Neural cell (in vitro differentiated cells): ENCODE results near the gene CDK8. TPM values are rescaled to one million over a fixed set of nuclear protein-coding genes. Genes with fewer than 3 reads are reported as not detected.

ENCODE experiments used
- H2AFZ ChIP-seq: fragments of 200-600, 300-800 bp; sonication (generic), shearing (Covaris generic); 2 replicates; pipeline ENCODE4 v1.6.0; 2014; ENCODE audit warnings: low read depth, mild to moderate bottlenecking, antibody characterized with exemption, low read length, moderate library complexity
- H3F3A ChIP-seq: fragments of 200-600 bp; shearing (Covaris generic); 2 replicates; pipeline ENCODE4 v1.6.1; 2016; ENCODE audit warnings: mild to moderate bottlenecking, moderate library complexity, mixed read lengths, antibody characterized with exemption, low read length; ENCODE audit not compliant: insufficient read depth, poor library complexity, severe bottlenecking
- H3K27ac ChIP-seq: fragments of 200-600, 300-800 bp; sonication (generic), shearing (Covaris generic); 2 replicates; pipeline ENCODE4 v1.5.1; 2014; ENCODE audit warnings: mild to moderate bottlenecking, low read length, moderate library complexity
- H3K27me3 ChIP-seq: fragments of 300-800, 200-600 bp; sonication (generic), shearing (Covaris generic); 2 replicates; pipeline ENCODE4 v1.6.0; 2014; ENCODE audit warnings: mild to moderate bottlenecking, low read depth, low read length, moderate library complexity; ENCODE audit not compliant: insufficient read depth
- H3K36me3 ChIP-seq: fragments of 300-800, 200-600 bp; sonication (generic), shearing (Covaris generic); 2 replicates; pipeline ENCODE4 v1.5.1; 2014; ENCODE audit warnings: mild to moderate bottlenecking, antibody characterized with exemption, low read length, moderate library complexity; ENCODE audit not compliant: insufficient read depth
- H3K4me2 ChIP-seq: fragments of 300-800, 200-600 bp; sonication (generic), shearing (Covaris generic); 2 replicates; pipeline ENCODE4 v1.6.0; 2014; ENCODE audit warnings: mild to moderate bottlenecking, low read length
- H3K4me3 ChIP-seq: fragments of 300-800, 200-600 bp; sonication (generic), shearing (Covaris generic); 2 replicates; pipeline ENCODE4 v1.5.1; 2014; ENCODE audit warnings: mild to moderate bottlenecking, low read length, moderate library complexity
- H3K79me2 ChIP-seq: fragments of 200-600 bp; shearing (Covaris generic); replicated peaks from 2 replicates; pipeline ENCODE4 v1.6.0; 2014; ENCODE audit warnings: mild to moderate bottlenecking, low read length, moderate library complexity; ENCODE audit not compliant: insufficient read depth
- H3K9ac ChIP-seq: fragments of 300-800, 200-600 bp; sonication (generic), shearing (Covaris generic); 2 replicates; pipeline ENCODE4 v1.6.1; 2016; ENCODE audit warnings: mild to moderate bottlenecking, low read length, mixed read lengths
- H3K9me2 ChIP-seq: fragments of 200-600 bp; shearing (Covaris generic); 2 replicates; pipeline ENCODE4 v1.6.1; 2016; ENCODE audit warnings: mild to moderate bottlenecking, low read length, mixed read lengths; ENCODE audit not compliant: insufficient read depth
- H3K9me3 ChIP-seq: fragments of 200-600, 300-800 bp; sonication (generic), shearing (Covaris generic); 2 replicates; pipeline ENCODE4 v1.6.1; 2016; ENCODE audit warnings: mild to moderate bottlenecking, mixed run types, low read length, moderate library complexity, mixed read lengths
- H4K20me1 ChIP-seq: fragments of 200-600 bp; shearing (Covaris generic); 2 replicates; pipeline ENCODE4 v1.6.1; 2016; ENCODE audit warnings: mild to moderate bottlenecking, mixed run types; ENCODE audit not compliant: insufficient read depth
- EP300 ChIP-seq: fragments of 450-650 bp; conservative IDR thresholded peaks from 2 replicates; pipeline ENCODE4 v1.6.1; 2014; ENCODE audit warnings: antibody characterized with exemption, mild to moderate bottlenecking, moderate library complexity; ENCODE audit not compliant: poor library complexity, severe bottlenecking
- EZH2 ChIP-seq: fragments of 200-600, 300-800 bp; shearing (Covaris generic), sonication (generic); IDR thresholded peaks from 2 replicates; pipeline ENCODE4 v1.6.1; 2014; ENCODE audit warnings: antibody characterized with exemption, low read length, borderline replicate concordance, mild to moderate bottlenecking; ENCODE audit not compliant: insufficient read depth, poor library complexity, severe bottlenecking
- MXI1 ChIP-seq: fragments of 450-650 bp; conservative IDR thresholded peaks from 2 replicates; pipeline ENCODE4 v1.6.1; 2014; ENCODE audit warnings: antibody characterized with exemption, mild to moderate bottlenecking; ENCODE audit not compliant: poor library complexity, severe bottlenecking
- POLR2AphosphoS5 ChIP-seq: IDR thresholded peaks from 2 replicates; pipeline ENCODE4 v1.6.1; 2012
- RAD21 ChIP-seq: fragments of 450-650 bp; conservative IDR thresholded peaks from 2 replicates; pipeline ENCODE4 v1.6.1; 2014; ENCODE audit warnings: antibody characterized with exemption, mild to moderate bottlenecking, moderate library complexity
- TAF1 ChIP-seq: IDR thresholded peaks from 2 replicates; pipeline ENCODE4 v1.6.1; 2012; ENCODE audit warnings: low read depth
- polyA plus RNA-seq: library from polyadenylated mRNA; depleted of rRNA; stranded (reverse); fragments of >200 nt; gene quantifications from 2 replicates; pipeline ENCODE4 v1.2.3, GENCODE V29; 2014
- TF ChIP-seq, protein P1 (sequence below): fragments of 450-650 bp; IDR thresholded peaks from 2 replicates; pipeline ENCODE4 v1.5.1; 2014; ENCODE audit warnings: antibody characterized with exemption, mild to moderate bottlenecking, moderate library complexity; ENCODE audit not compliant: poor library complexity, severe bottlenecking
- TF ChIP-seq, protein P2 (sequence below): IDR thresholded peaks from 2 replicates; pipeline ENCODE4 v1.6.1; 2012; ENCODE audit warnings: borderline replicate concordance

Gene CDK8
- polyA plus RNA-seq, 1 donor from 2014 or later: 58.9 TPM

DNA sequence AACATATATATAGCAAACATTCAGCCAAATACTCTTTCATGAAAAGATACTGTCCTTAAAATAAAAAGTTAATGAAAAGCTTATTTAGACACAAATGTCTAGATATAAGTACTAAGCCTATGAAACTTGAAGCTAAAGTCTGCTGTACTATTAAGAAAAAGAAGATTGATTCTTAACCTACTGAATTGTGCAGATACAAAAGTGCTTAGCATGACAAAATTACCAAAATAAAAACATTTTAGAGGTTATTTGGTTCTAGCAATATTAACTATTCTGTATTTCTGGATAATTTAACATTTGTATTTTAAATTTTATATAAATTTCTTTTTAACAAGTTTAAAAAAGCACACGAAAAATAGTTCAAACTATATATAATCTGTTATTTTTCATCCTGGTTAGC is 40.6 kb upstream of the CDK8 start:
- Histone ChIP-seq H3K9me3 (no peaks in the 10 kb centered on the region), H3K4me2 (no peak overlapping the region)
- TF ChIP-seq, protein P1, sequence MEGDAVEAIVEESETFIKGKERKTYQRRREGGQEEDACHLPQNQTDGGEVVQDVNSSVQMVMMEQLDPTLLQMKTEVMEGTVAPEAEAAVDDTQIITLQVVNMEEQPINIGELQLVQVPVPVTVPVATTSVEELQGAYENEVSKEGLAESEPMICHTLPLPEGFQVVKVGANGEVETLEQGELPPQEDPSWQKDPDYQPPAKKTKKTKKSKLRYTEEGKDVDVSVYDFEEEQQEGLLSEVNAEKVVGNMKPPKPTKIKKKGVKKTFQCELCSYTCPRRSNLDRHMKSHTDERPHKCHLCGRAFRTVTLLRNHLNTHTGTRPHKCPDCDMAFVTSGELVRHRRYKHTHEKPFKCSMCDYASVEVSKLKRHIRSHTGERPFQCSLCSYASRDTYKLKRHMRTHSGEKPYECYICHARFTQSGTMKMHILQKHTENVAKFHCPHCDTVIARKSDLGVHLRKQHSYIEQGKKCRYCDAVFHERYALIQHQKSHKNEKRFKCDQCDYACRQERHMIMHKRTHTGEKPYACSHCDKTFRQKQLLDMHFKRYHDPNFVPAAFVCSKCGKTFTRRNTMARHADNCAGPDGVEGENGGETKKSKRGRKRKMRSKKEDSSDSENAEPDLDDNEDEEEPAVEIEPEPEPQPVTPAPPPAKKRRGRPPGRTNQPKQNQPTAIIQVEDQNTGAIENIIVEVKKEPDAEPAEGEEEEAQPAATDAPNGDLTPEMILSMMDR: no peak
- TF ChIP-seq EP300 (no peak), RAD21 (no peak), MXI1 (no peak), POLR2AphosphoS5 (no peak), TAF1 (no peak)
- TF ChIP-seq, protein P2, sequence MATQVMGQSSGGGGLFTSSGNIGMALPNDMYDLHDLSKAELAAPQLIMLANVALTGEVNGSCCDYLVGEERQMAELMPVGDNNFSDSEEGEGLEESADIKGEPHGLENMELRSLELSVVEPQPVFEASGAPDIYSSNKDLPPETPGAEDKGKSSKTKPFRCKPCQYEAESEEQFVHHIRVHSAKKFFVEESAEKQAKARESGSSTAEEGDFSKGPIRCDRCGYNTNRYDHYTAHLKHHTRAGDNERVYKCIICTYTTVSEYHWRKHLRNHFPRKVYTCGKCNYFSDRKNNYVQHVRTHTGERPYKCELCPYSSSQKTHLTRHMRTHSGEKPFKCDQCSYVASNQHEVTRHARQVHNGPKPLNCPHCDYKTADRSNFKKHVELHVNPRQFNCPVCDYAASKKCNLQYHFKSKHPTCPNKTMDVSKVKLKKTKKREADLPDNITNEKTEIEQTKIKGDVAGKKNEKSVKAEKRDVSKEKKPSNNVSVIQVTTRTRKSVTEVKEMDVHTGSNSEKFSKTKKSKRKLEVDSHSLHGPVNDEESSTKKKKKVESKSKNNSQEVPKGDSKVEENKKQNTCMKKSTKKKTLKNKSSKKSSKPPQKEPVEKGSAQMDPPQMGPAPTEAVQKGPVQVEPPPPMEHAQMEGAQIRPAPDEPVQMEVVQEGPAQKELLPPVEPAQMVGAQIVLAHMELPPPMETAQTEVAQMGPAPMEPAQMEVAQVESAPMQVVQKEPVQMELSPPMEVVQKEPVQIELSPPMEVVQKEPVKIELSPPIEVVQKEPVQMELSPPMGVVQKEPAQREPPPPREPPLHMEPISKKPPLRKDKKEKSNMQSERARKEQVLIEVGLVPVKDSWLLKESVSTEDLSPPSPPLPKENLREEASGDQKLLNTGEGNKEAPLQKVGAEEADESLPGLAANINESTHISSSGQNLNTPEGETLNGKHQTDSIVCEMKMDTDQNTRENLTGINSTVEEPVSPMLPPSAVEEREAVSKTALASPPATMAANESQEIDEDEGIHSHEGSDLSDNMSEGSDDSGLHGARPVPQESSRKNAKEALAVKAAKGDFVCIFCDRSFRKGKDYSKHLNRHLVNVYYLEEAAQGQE: no peak

DNA sequence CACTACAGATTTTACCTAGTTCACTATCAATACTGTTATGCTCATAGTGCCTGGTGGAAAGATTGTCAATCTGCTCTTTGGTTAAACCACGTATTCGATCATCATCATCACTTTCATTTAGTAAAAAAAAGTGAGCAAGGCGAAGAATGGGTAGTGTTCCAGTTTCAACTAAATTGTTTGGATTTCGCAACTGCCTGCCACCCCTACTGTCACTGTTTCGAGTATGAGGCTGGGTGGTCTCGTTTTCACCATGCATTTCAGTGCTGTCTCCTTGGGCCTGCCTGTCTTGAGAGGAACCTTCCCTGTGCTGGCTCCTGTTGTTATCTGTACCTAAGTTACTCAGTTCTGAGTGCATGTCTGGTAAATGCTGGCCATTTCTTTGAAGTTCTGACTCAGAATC is 39.9 kb upstream of the CDK8 start:
- Histone ChIP-seq H2AFZ (no peak overlapping the region), H3K36me3 (peaks cover 6% of the 10 kb centered on the region)

More for the DNA sequence above, 40.6 kb upstream of the CDK8 start:
- Histone ChIP-seq H3F3A (no peaks in the 10 kb centered on the region), H3K9me2 (no peaks in the 10 kb centered on the region), H3K4me3 (no peak overlapping the region), H2AFZ (no peak overlapping the region), H3K27ac (no peak overlapping the region), H3K36me3 (peaks cover 6% of the 10 kb centered on the region), H4K20me1 (no peaks in the 10 kb centered on the region), H3K27me3 (no peaks in the 10 kb centered on the region), H3K79me2 (no peaks in the 10 kb centered on the region), H3K9ac (no peak overlapping the region)

More for the DNA sequence above, 39.9 kb upstream of the CDK8 start:
- TF ChIP-seq, protein P1: no peak
- TF ChIP-seq EP300: no peak
- TF ChIP-seq, protein P2: no peak
- TF ChIP-seq EZH2: no peak
- H4K20me1 ChIP-seq: no peaks in the 10 kb centered on the region
- no peaks in the 10 kb centered on the region for H3K27me3 ChIP-seq
- H3F3A ChIP-seq: no peaks in the 10 kb centered on the region
- H3K4me2 ChIP-seq: no peak overlapping the region
- H3K4me3 ChIP-seq: no peak overlapping the region
- no peaks in the 10 kb centered on the region for H3K9me2 ChIP-seq
- H3K9me3 ChIP-seq: no peaks in the 10 kb centered on the region
- H3K27ac ChIP-seq: no peak overlapping the region
- no peak overlapping the region for H3K9ac ChIP-seq
- peaks cover under 1% of the 10 kb centered on the region for H3K79me2 ChIP-seq
